GM19193 (cell line): ENCODE data around the gene KRTAP2-1.

Experiments
- POLR2A ChIP-seq: IDR thresholded peaks from 4 replicates; pipeline ENCODE4 v1.6.1; 2011; ENCODE audit not compliant: insufficient read depth, insufficient read length; ENCODE audit errors: extremely low read depth

The KRTAP2-1 gene

DNA sequence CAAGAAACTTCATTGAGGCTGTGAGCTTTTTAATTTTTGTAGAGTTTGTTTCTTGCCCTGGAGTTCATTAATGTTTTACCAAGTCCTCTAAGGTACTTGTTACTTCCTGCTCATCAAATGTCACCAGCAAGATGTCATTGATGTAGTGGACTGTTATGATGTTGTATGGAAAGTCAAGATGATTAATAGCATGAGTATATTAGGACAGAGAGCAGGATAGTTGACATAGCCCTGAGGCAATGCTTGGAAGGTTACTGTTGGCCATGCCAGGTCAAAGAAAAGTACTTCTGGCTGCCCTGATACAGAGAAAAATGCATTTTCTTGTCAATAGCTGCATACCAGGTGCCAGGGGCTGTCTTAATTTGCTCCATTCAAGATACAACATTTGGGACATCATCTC is 26.8 kb downstream of the KRTAP2-1 start:
- TF ChIP-seq POLR2A: no peak

DNA sequence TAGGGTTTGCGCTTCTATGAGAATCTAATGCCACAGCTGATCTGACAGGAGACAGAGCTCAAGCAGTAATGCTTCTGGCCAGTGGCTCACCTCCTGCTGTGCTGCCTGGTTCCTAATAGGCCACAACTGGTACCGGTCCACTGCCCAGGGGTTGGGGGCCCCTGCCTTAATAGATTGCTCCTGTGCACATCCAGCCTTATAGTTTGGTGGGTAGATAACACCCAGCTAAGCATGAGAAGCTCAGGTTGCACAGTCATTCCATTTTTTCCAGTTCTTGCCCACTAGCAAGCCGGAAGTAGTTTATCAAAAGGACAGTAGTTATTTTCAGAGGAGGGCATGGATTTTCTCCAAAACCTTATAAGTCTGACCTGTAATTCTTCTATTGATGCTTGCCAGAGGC is 27.7 kb downstream of the KRTAP2-1 start:
- no peak for TF ChIP-seq POLR2A

DNA sequence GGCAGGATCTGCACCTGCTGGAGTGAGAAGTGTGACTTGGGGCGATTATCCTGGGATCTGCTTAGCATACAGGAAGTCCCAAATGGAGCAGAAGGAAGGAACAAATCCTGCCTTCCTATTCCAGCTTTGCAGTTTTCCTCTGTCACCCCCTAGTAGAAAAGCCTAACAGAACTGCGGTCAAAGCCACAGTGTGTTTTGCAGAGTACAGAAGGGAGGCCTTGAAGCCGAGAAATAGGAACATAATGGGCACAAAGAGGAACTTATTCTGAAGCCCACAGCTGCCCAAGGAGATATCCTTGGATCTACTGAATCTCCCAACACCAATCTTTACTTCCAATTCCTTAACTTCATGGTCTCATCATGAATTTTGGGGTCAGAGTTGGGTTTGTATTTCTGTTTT is 28.6 kb downstream of the KRTAP2-1 start:
- no peak for TF ChIP-seq POLR2A

DNA sequence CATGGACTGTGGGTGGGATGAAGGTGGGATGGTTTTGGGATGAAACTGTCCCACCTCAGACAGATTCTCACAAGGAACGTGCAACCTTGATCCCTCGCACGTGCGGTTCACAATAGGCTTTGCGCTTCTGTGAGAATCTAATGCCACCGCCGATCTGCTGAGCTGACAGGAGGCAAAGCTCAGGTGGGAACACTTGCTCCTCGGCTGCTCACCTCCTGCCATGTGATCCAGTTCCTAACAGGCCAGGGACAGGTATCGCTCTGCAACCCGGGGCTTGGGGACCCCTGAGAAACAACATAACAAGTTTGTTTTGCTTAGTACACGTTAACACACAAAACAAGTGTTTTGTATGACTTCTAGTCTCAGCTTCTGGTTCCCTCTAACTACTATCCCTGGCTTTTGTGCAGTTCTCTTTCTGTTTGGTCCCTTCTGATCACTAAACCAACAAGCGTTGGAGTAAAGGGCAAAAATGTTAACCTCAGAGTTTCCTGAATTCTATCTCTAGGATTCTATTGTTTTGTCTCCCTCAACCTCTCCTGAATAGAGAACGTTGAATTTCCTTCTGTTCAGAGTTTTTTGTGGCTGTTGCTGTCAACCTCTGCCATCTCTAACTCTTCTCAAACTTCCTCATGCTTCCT is 30.4 kb downstream of the KRTAP2-1 start:
- no peak for TF ChIP-seq POLR2A

DNA sequence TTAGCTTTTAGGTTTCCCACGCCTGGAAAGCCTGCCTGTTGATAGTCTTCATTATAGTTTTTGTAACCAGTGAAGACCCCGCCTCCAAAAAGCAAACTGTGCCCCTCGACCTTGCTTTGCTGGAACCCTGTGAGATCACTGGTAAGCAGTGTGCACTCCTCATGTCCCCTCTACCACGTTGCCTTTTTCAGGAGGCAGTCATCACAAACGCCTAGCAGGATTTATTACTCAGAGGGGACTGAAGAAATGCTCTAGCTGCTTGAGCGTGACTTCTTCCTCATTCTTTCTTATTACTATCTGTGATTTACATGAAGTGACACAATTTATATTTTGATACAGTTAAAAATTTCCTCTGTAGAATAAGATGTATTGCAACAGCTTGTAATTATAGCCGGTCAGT is 31.7 kb downstream of the KRTAP2-1 start:
- TF ChIP-seq POLR2A: no peak

DNA sequence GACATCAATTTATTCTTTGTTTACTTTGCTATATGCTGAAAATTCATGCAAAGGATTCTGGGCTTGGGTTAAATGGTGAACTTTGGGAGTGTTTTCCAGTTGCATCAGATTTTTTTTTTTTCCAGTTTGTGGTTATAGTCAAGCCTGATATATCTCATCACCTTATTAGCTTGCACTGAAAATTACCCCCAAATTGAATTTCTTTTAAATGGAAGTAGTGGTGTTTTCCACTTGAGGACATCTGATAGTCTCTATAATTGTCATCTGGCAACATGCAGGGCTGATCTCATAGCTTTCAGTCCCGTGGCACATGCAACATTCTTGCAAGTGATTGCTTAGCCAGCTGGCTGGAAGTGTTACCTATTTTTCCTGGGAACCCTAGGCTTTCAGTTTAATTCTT is 33.5 kb downstream of the KRTAP2-1 start:
- TF ChIP-seq POLR2A: no peak

DNA sequence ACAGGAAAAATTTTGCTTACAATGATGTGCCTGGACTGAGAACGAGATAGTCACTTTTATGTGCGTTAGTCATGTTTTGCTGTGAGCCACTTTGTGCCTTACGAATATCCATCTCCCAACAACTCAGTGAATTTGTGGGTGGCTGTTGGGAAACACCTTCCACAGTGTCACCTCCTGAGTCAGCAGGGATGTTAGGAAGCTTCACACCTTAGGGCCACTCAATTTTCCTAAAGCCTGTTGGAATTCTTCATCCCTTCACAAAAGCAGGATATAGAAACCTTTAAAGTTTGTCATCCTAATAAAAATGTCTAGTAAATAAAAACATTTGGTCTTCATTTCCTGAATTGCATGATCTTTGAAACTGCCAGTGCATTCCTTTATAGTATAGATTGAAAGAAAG is 33.9 kb downstream of the KRTAP2-1 start:
- no peak for TF ChIP-seq POLR2A

DNA sequence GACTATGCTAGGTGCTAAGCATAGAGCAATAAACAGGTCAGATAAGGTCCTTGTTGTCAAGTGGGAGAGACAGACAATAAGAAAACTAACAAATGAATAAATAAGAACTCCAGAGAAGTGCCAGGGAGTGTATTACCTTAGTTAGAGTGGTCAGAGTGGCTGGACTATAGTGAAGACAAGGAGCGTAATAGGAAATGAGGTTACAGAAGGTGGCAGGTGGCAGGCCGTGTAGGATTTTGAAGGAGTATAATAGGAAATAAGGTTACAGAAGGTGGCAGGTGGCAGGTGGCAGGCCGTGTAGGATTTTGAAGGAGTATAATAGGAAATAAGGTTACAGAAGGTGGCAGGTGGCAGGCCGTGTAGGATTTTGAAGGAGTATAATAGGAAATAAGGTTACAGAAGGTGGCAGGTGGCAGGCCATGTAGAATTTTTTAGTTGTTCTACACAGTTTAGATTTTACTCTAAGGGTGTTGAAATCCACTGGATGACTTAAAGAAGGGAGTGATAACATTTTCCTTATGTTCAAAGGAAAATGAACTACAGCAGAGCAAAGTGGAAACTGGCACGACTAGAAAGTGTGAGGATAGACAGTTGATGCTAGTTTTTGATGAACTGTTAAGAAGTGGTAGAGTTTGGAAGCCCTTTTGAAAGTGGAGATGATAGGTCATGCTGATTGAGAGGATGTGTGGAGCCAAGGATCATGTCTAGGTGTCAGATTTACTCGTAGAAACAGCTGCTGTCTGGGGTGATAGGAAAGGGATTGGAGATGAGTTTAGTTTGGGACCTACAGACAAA is 34.6 kb downstream of the KRTAP2-1 start:
- TF ChIP-seq POLR2A: no peak

DNA sequence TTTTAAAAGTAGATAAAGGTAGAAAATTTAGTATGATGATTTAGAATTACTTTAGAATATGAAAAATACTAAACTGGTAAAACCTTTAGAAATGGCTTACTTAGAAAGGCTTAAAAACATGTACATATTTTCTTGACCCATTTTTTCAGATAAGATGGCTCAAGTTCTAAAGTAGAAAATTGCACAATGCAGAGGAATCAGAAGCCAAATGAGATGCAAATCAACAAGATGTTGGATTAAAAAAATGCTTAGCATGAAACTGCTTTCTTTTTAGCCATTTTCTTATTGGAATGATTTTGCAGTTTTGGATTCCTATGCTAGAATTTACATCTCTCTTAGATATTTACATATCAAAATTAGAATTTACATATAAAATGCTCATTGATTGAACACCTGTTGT is 36.7 kb downstream of the KRTAP2-1 start:
- no peak for TF ChIP-seq POLR2A

DNA sequence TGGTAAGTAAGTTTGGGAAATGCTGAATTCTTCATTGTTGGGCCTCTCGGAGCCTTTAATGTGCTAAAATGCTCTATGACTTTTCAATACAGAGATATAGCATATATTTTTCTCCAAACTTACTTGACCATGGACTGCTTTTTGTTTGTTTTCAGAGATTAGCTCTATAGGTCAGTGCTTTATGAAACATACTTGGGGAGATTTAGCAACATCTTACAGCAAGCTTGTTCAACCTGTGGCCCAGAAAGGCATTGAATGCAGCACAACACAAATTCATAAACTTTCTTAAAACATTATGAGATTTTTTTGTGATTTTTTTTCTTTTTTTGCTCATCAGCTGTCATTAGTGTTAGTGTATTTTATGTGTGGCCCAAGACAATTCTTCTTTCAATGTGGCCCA is 37.2 kb downstream of the KRTAP2-1 start:
- TF ChIP-seq POLR2A: no peak

DNA sequence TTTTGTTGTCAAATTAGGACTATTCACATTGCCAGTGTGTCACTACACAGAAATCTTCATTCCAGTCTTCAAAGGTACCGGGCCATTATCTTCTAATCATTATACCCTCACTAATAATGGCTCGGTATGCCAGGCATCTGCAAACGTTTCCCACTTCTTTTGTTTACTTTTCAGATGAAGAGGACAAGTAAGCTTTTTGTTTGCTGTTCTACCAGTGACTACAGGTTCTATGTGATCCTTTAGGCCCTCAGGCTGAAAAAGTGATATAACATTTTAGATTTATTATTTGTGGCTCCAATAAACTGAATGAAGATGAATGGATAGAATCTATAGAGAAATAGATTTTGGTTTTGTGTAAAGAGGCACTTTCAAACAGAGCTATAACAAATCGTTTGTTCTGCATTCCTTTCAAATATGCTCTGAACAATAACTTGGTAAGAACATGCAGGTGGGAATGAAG is 37.8 kb downstream of the KRTAP2-1 start:
- no peak for TF ChIP-seq POLR2A

DNA sequence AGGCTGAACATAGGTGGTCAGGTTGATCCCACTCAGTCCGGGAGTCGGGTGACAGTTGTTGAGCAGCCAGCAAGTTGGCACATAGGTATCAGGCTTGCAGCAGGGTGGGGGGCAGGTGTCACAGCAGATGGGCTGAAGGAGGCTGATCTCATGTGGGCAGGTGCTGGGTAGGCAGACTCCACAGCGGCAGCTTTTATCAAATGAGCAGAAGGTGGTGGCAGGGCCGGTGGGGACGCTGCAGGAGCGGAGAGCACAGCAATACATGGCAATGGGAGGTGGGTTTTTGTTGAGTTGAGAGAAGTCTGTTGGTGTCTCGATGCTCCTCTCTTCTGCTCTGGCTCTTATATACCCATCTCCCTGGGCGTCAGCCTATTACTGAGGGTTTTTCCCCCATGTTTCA is 38.3 kb downstream of the KRTAP2-1 start, which contains the start of gene KRTAP3-1:
Gene KRTAP3-1 (minus strand): TSS at position 318 of the 400 bp plus-strand sequence. CDS start 54 bp downstream, at position 264.
- no peak for TF ChIP-seq POLR2A

DNA sequence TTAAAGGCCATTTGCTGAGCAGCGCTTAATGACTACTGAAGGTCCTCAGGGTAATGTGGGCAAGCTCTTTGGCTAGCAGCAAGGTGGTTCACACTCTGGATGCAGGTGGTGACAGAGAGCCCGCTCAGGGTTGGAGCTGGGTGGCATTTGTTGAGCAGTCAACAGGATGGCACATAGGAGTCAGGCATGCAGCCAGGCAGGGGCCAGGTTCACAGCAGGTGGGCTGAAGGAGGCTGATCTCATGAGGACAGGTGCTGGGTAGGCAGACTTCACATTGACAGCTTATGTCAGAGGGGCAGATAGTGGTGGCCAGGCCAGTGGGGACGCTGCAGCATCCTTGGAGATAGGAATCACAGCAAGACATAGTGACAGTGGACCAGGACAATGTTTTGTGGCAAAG is 42.7 kb downstream of the KRTAP2-1 start:
- no peak for TF ChIP-seq POLR2A

DNA sequence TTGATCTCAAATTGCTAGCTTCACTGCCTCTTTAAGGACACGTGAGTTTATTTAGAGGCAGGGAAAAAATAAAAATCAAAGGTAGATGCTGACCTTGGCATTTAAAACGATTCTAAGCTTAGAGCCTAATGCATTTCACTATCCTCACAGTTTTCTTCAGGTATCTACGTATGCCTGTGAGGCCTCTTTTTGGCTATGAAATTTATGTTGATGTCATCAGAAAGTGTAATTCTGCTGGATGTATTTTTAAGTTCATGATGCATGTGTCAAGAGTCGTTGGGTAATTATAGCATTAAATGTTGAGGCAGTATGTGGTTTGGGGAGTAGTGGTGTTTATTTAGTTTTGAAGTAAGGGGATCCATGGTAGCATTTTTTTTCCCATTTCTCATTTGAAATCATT is 43.2 kb downstream of the KRTAP2-1 start:
- no peak for TF ChIP-seq POLR2A

DNA sequence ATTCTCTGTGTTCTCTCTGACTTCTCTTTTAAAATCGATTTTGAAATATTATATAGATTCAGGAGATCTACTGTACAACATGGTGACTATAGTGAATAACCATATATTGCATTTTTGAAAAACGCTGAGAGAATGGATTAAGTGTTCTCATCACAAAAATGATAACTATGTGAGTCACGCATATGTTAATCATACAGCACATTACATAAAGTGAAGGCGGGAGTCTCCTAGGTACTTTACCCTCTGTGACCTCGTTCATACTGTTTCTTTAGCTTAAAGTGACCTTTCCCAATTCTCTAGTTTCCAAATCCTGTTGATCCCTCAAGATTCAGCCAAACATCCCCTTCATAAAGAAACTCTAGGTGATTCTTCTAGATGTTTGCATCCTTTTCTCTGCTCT is 44.3 kb downstream of the KRTAP2-1 start:
- no peak for TF ChIP-seq POLR2A

DNA sequence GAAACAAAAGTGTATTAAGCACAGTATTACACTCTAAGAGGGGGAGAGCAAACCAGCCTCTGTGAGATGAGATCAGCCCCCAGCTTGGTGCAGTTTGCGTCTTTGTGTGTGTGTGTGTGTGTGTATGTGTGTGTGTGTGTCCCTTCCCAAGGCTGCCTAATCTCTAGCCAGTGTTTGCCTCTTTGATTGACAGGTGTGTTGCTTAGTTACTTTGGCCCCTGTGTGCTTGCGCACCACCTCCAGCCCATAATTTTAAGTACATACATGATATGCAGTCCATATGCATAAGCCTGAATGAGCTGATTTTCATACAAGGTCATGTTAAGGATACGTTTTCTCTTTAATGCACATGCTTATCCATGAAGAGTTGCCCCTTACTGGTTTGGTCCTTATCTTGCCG is 45.3 kb downstream of the KRTAP2-1 start:
- no peak for TF ChIP-seq POLR2A
